Activated CD4-positive, alpha-beta T cell treated with anti-CD3 and anti-CD28 coated beads for 1 hour (primary cell): ENCODE data around the gene TRIM71.

ENCODE experiments used
- DNase-seq: peaks from one replicate; pipeline ENCODE4 v3.0.0-alpha.2; 2020

TRIM71 gene

DNA sequence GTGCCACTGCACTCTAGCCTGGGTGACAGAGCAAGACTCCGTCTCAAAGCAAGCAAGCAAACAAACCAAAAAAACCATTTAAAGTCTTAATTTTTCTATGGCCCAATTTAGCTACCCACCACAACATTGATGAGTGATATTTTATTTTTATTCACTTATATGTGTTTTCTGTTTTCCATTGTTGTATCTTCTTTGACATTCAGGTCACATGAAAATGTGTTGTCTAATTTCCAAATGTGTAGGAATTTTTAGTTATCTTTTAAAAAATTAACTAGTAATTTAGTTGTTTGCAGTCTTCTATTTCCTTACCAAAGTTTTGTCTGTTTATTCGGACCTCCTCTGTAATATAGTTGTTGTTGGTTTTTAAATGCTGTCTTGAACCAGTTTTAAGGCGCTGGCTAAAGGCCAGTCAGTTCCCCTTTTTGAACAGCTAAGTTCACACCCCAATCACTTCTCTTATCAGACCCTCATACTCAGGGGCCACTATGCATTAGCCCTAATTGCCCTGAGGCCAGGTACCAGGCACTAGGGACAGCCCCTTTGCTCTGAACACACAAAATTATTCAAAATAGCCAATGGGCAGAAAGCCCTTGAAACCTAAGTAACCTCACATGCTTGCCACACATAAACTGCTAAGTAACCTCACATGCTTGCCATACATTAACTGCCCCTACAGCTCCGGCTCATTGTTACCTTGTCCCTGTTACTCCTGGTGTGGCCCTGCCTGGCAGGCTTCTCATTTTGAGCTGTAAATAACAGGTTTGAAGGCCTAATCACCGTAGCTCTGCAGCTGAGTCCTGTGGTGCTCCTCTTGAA lies 129.4 kb downstream of the TRIM71 start:
- no peak for DNase-seq
